Neutrophil (primary cell): ENCODE results near the gene SPEG.
A peak's percentile ranks its signal among the peaks of the same experiment; 100 is the strongest.

Experiments used
- H3K27ac ChIP-seq: fragments of 200-600 bp; sonication (generic); 2 replicates; pipeline ENCODE4 v1.5.1; 2016; ENCODE audit warnings: mild to moderate bottlenecking, moderate library complexity
- H3K27me3 ChIP-seq: fragments of 200-600 bp; sonication (generic); 2 replicates; pipeline ENCODE4 v1.6.0; 2016; ENCODE audit warnings: mild to moderate bottlenecking
- H3K36me3 ChIP-seq: fragments of 200-600 bp; sonication (generic); 2 replicates; pipeline ENCODE4 v1.5.1; 2017
- H3K4me1 ChIP-seq, 2 experiments: fragments of 200-600 bp in 1 of 2; sonication (generic) in 1 of 2; 1 replicate in 1 of 2; 2 replicates in 1 of 2; pipeline versions ENCODE4 v1.5.1 to v1.6.1; 2013 to 2016; ENCODE audit warnings: low read depth in 1 of 2, low read length in 1 of 2, mild to moderate bottlenecking in 1 of 2, moderate library complexity in 1 of 2; ENCODE audit not compliant: control insufficient read depth in 1 of 2, insufficient read depth in 1 of 2
- H3K4me3 ChIP-seq, 2 experiments: fragments of 200-600 bp in 1 of 2; sonication (generic) in 1 of 2; 1 replicate in 1 of 2; 2 replicates in 1 of 2; pipeline ENCODE4 v1.5.1; 2013 to 2016; ENCODE audit warnings: low read depth in 1 of 2, low read length in 1 of 2, mild to moderate bottlenecking in 1 of 2, moderate library complexity in 1 of 2
- H3K9me3 ChIP-seq: fragments of 200-600 bp; sonication (generic); 2 replicates; pipeline ENCODE4 v1.5.1; 2016
- CTCF ChIP-seq: fragments of 200-600 bp; sonication (generic); IDR thresholded peaks from 2 replicates; pipeline ENCODE4 v1.5.1; 2016; ENCODE audit warnings: antibody characterized with exemption

SPEG gene

GRCh38 chr2:219474285-219475060 is 39.8 kb downstream of the SPEG start:
- no peak for TF ChIP-seq CTCF
- Histone ChIP-seq H3K4me1 (no peaks in the 10 kb centered on the region), H3K9me3 (no peaks in the 10 kb centered on the region), H3K4me3 (no peak overlapping the region), H3K27ac (no peak overlapping the region), H3K27me3 (peaks cover 45% of the 10 kb centered on the region), H3K36me3 (no peaks in the 10 kb centered on the region)

GRCh38 chr2:219475278-219475677 is 40.6 kb downstream of the SPEG start:
- Histone ChIP-seq H3K36me3 (no peaks in the 10 kb centered on the region), H3K4me3 (no peak overlapping the region)

DNA sequence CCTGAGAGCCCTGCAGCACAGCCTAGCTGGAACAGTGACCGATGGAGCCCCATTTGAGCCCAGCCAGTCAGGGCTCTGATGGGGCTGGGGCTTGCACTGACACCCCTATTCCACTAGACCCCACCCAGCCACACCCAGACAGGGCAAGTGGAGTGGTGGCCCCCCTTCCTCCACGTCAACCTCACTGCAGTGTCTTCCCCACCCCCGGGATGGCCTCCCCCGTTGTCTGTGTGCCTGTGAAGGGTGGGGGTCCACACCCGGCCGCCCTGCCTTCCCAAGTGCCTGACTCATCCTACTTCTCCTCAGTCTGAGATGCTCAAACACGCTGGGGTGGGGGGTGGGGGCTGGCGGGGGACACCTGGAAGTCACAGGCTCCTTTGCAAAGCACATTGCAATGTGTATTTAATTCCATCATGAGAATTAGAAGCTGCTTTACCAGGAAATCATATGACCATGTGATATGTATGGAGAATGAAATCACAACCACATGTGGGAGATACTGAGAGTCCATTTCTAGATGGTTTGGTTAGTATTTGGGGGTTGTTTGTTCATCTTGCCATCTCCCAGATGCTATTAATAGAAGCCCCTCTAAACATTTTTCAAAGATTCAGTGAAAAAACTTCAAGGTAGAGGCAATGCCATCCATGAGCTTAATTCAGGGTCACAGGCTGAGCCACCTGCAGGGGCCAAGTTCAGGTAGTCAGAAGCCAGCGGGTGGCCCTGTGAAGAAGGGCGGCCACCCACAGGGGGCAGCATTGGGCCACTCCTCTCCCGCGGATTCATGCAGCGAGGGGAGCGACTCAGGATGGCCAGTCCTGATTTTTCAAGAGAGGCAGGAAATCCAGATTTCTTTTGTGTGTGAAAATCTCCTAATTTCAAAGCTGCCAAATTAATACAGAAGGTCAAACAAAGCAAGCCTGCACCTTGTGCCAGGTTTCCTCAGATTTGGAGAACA is 41.3 kb downstream of the SPEG start:
- no peaks in the 10 kb centered on the region for H3K9me3 ChIP-seq
- peak; percentile 46 for TF ChIP-seq CTCF
- no peaks in the 10 kb centered on the region for H3K4me1 ChIP-seq
- H3K27me3 ChIP-seq, result peaks cover 58% of the 10 kb centered on the region
- no peak overlapping the region for H3K27ac ChIP-seq
- H3K4me3 ChIP-seq, result no peak overlapping the region
- H3K36me3 ChIP-seq, result no peaks in the 10 kb centered on the region

More at GRCh38 chr2:219475278-219475677, 40.6 kb downstream of the SPEG start:
- Histone ChIP-seq H3K4me1 (no peaks in the 10 kb centered on the region), H3K9me3 (no peaks in the 10 kb centered on the region), H3K27ac (no peak overlapping the region), H3K27me3 (peaks cover 51% of the 10 kb centered on the region)
- TF ChIP-seq CTCF, result no peak

DNA sequence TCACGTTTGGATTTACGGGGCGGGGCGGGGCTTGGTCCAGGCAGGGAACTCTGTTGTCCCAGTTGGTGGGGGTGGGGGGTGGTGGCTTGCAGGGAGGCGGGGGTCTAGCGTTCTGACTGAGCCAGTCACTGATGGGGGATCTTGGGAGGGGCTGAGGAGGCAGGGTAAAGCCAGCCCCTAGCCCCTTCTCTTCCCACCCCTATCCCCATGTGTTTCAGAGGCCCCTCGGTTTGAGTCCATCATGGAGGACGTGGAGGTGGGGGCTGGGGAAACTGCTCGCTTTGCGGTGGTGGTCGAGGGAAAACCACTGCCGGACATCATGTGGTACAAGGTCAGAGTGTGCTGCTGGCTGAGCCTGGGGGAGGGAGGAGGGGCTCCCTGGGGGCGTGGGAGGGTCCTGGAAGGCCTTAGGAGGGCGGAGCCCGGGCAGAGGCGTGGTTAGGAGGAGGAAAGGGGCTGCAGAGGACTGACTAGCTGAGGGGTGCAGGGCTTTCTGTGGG is 42.1 kb downstream of the SPEG start:
- H3K9me3 ChIP-seq, result no peaks in the 10 kb centered on the region
- H3K4me3 ChIP-seq, result no peak overlapping the region
- no peak for TF ChIP-seq CTCF
- peaks cover 65% of the 10 kb centered on the region for H3K27me3 ChIP-seq
- no peaks in the 10 kb centered on the region for H3K4me1 ChIP-seq
- H3K27ac ChIP-seq, result no peak overlapping the region
- H3K36me3 ChIP-seq, result no peaks in the 10 kb centered on the region

DNA sequence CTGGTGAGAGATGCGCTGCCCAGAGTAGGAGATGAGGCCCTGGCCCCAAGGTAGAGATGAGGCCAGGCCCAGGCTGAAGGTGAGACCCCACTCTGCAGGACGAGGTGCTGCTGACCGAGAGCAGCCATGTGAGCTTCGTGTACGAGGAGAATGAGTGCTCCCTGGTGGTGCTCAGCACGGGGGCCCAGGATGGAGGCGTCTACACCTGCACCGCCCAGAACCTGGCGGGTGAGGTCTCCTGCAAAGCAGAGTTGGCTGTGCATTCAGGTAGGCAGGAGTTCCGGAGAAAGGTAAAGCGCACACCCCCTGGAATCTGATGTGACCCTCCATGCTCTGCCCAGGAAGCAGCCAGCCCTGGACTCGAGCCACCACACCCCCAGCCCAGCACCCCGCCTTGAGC is 42.5 kb downstream of the SPEG start:
- no peaks in the 10 kb centered on the region for H3K4me1 ChIP-seq
- H3K27me3 ChIP-seq, result peaks cover 70% of the 10 kb centered on the region
- H3K4me3 ChIP-seq, result no peak overlapping the region
- TF ChIP-seq CTCF, result no peak
- H3K36me3 ChIP-seq, result no peaks in the 10 kb centered on the region
- no peaks in the 10 kb centered on the region for H3K9me3 ChIP-seq
- no peak overlapping the region for H3K27ac ChIP-seq
